Thymus (tissue), 11 donors: Measurements from ENCODE around the gene SYNE1. TPM values are rescaled to one million over a fixed set of nuclear protein-coding genes. Genes with fewer than 3 reads are reported as not detected.

Source experiments
- DNase-seq, 9 donors: peaks; one replicate each; pipeline ENCODE4 v3.0.0-alpha.2; 2013; ENCODE audit warnings: low spot score in 9 of 9, low read depth in 6 of 9, missing footprints in 1 of 9
- H3K27ac ChIP-seq, 2 donors: one replicate each; pipeline ENCODE4 v1.5.1; 2013; ENCODE audit warnings: control low read depth in 1 of 2, low read depth in 1 of 2, low read length in 1 of 2, mild to moderate bottlenecking in 1 of 2, moderate library complexity in 1 of 2
- H3K27me3 ChIP-seq, 2 donors: one replicate each; pipeline ENCODE4 v1.5.1; 2013; ENCODE audit warnings: low read length in 1 of 2; ENCODE audit not compliant: control insufficient read depth in 2 of 2, insufficient read depth in 1 of 2
- H3K36me3 ChIP-seq, 2 donors: one replicate each; pipeline ENCODE4 v1.5.1; 2013; ENCODE audit warnings: low read length in 1 of 2, mild to moderate bottlenecking in 1 of 2, moderate library complexity in 1 of 2; ENCODE audit not compliant: control insufficient read depth in 2 of 2, insufficient read depth in 2 of 2
- H3K4me1 ChIP-seq, 2 donors: one replicate each; pipeline ENCODE4 v1.5.1; 2013; ENCODE audit warnings: low read length in 2 of 2; ENCODE audit not compliant: control insufficient read depth in 2 of 2, insufficient read depth in 2 of 2
- H3K4me3 ChIP-seq, 2 donors: one replicate each; pipeline ENCODE4 v1.5.1; 2013; ENCODE audit warnings: low read length in 2 of 2, control low read depth in 1 of 2, mild to moderate bottlenecking in 1 of 2
- H3K9me3 ChIP-seq, 2 donors: one replicate each; pipeline ENCODE4 v1.5.1; 2013; ENCODE audit warnings: low read length in 1 of 2, mild to moderate bottlenecking in 1 of 2; ENCODE audit not compliant: control insufficient read depth in 2 of 2, insufficient read depth in 1 of 2
- WGBS: extraction: QIAGEN DNeasy Blood & Tissue Kit; methylation state at CpG from one replicate; pipeline ENCODE4 v1.1.7; 2013; 5-methylcytosine and 5-hydroxymethylcytosine counted together
- polyA plus RNA-seq: library from polyadenylated mRNA; stranded (reverse); fragments of 200-250 nt; gene quantifications from one replicate; pipeline ENCODE4 v1.2.3, GENCODE V29; 2013
- total RNA-seq: library from RNA; stranded (reverse); fragments of 120-200 nt; gene quantifications from one replicate; pipeline ENCODE4 v1.2.4, GENCODE V29; 2013
- donor health status: healthy.

The SYNE1 gene
- total and polyA plus RNA-seq, 2 donors: 49.6 to 55.1 TPM

DNA sequence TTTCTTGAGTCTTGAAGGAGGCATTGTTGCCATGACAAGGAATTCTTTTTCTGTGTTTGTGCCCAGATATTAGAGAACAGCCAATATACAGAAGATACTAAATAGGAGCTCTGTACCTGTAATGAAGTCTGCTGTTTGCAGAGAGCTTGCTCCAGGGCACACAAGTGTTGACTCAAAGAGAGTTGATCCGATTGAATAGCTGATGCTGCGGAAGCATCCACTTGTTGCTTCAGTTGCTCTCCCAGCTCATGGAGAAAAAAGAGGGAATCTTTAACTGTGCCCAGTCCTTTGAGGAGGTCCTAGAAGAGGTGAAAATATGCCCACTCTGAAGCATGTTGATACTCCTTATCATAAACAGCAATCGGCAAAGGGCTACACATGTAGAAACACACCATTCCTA is 418.3 kb downstream of the SYNE1 start:
- H3K27me3 ChIP-seq: no peaks in the 10 kb centered on the region
- peaks cover 9 to 15% of the 10 kb centered on the region in 2 donors for H3K9me3 ChIP-seq
- H3K36me3 ChIP-seq: peaks cover 43 to 78% of the 10 kb centered on the region in 2 donors
- WGBS: 100% methylated on average over 3 of the region's 3 CpGs
- peaks cover 3 to 4% of the 10 kb centered on the region in 2 donors for H3K4me1 ChIP-seq
- H3K27ac ChIP-seq: no peak overlapping the region
- no peak overlapping the region for H3K4me3 ChIP-seq
- DNase-seq: no peak

DNA sequence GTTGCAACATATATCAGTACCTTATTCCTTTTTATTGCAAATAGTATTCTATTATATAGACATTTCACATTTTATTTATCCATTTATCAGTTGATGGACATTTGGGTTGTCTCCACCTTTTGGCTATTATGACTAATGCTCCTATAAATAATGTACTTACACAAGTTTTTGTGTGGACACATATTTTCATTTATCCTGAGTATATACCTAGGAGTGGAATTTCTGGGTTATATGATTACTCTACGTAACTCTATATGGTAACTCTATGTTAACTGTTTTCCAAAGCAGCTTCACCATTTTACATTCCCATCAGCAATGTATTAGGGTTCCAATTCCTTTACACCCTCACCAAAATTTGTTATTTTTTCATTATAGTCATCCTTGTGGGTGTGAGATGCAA is 424.7 kb downstream of the SYNE1 start:
- no peak overlapping the region for H3K4me3 ChIP-seq
- H3K27me3 ChIP-seq: no peaks in the 10 kb centered on the region
- 99% methylated on average over 1 of the region's 1 CpG for WGBS
- no peak for DNase-seq
- H3K9me3 ChIP-seq: no peaks in the 10 kb centered on the region
- no peaks in the 10 kb centered on the region for H3K4me1 ChIP-seq
- H3K36me3 ChIP-seq: peaks cover 20 to 60% of the 10 kb centered on the region in 2 donors
- no peak overlapping the region for H3K27ac ChIP-seq

DNA sequence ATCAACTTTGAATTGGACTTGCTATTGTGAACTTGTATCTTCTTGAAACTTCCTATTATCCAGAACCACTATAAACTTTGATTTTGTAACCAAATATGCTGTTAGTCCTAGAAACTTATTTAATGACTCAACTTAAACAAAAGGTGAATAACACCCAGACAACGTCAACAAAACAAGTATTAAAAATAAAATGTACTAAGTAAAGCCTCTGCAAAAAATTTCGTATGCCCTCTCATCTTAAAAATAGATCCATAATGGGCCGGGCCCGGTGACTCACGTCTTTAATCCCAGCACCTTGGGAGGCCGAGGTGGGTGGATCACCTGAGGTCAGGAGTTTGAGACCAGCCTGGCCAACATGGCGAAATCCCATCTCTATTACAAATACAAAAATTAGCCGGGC is 428.0 kb downstream of the SYNE1 start:
- H3K4me1 ChIP-seq: no peaks in the 10 kb centered on the region
- peaks cover 26 to 65% of the 10 kb centered on the region in 2 donors for H3K36me3 ChIP-seq
- no peak overlapping the region for H3K27ac ChIP-seq
- no peak overlapping the region for H3K4me3 ChIP-seq
- WGBS: 99% methylated on average over 8 of the region's 8 CpGs
- H3K27me3 ChIP-seq: no peaks in the 10 kb centered on the region
- DNase-seq: no peak
- no peaks in the 10 kb centered on the region for H3K9me3 ChIP-seq

DNA sequence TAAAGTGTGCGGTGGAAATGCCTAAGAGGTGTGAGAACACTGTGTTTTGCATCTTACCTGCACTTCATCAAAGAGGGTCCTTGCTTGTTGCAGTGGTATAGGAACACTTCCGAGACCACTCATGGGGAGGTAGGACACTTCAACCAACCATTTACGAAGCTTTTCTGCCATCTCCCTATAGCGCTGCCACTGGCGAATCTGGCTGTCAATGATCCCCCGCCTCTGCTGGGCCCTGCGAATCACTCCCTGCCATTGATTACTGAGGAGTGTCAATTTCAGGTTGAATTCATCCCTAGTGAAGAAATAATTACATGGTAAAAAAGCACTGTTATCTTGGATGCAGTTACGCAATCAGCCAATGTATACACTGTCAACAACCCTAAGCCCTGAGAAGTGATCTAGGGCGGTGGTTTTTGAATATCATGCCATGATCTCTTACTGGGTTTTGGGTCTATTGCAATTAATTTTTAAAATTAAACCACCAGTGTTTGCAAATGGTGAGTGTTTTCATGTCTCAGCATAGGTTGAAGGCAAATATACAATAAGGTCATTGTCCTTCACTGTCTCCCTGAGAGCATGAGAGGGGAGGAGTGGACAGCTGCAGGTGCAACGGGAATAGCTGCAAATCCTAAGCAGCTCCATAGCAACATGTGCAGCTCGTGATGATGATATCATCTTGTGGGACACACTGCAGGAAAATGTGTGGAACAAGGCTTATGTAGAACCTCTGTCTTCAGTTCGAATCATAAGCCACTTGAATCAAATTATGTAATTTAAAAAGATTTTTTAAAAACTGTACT is 429.0 kb downstream of the SYNE1 start:
- 98% methylated on average over 12 of the region's 12 CpGs for WGBS
- H3K4me3 ChIP-seq: no peak overlapping the region
- H3K27ac ChIP-seq: no peak overlapping the region
- no peak for DNase-seq
- no peaks in the 10 kb centered on the region for H3K27me3 ChIP-seq
- no peaks in the 10 kb centered on the region for H3K9me3 ChIP-seq
- H3K4me1 ChIP-seq: no peaks in the 10 kb centered on the region
- peaks cover 23 to 66% of the 10 kb centered on the region in 2 donors for H3K36me3 ChIP-seq

DNA sequence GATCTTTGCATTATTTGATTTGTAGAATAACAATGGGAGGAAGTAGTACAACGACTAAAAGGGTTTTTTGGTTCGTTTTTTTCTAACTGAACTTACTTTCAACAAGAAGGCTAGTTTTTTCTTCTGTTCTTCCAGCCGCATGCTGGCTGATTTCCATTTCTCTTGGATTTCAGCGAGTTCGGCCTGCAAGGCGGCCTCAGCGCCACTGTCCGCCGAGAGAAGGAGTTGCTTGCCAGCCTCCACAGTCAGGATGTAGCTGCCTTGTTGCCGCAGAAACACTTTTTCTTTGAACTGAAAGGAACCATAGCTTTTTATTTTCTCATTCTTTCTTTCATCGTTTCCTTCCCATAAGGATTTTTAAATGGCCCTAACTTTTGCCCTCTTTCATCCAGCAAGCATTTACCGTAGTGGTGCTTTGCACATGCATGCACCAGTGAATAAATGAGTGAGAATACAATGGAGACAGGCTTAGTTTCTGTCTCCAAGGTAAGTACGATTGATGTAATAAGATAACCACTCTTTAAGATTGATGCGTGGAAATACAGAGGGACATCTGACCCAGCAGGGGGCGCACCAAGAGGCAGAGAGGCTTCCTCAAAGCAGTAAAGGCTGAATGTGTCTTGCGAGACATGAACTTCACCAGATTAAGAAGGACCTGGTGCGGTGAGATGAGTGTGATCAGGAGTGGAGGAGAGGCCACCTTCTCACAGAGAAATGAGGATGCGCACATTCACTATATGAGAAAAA is 430.9 kb downstream of the SYNE1 start:
- no peaks in the 10 kb centered on the region for H3K9me3 ChIP-seq
- WGBS: 96% methylated on average over 18 of the region's 18 CpGs
- no peak overlapping the region for H3K27ac ChIP-seq
- H3K36me3 ChIP-seq: peaks cover 24 to 71% of the 10 kb centered on the region in 2 donors
- no peaks in the 10 kb centered on the region for H3K4me1 ChIP-seq
- no peak overlapping the region for H3K4me3 ChIP-seq
- DNase-seq: peak in 3 of 9 donors; percentile 9 to 35 (median 24)
- no peaks in the 10 kb centered on the region for H3K27me3 ChIP-seq

DNA sequence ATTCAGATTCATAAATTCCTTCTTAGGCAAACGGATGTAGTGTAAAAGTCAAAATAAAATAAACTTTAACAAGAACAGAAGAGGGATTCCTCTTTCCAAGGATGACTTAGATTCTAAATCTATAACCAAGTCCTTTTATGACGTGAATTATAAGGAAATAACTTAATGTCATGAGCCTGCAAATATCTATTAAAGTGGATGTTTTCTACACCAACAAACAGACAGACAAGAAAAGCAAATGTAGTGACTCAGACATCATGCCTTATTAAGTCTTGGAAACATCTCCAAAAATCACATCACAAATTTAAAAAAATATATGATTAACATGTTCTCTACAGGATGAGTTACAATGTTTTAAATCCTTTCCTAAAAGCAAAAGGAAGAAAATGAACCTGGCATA is 432.6 kb downstream of the SYNE1 start:
- no peak overlapping the region for H3K4me3 ChIP-seq
- DNase-seq: no peak
- no peaks in the 10 kb centered on the region for H3K4me1 ChIP-seq
- no peak overlapping the region for H3K27ac ChIP-seq
- 93% methylated on average over 2 of the region's 2 CpGs for WGBS
- no peaks in the 10 kb centered on the region for H3K9me3 ChIP-seq
- H3K36me3 ChIP-seq: peaks cover 26 to 73% of the 10 kb centered on the region in 2 donors
- H3K27me3 ChIP-seq: no peaks in the 10 kb centered on the region

DNA sequence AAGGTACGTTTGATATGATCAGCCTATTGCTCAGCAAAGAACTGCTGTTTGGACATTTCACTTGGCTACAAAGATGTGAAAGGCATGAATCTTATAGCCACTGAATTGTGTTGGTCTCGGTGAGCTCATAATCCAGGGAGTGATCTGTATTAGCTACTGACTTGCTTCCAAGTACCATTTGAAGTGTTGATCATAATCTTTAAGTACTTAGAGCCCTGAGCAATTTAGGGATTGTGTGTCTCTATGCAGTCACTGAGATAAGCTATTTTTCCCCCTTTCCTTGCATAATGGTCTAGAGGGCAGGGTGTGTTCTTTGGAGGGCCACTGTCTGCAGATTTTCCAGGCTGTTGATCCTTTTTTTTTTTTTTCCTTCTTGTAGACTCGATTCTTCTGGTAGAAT is 436.0 kb downstream of the SYNE1 start:
- DNase-seq: no peak
- no peaks in the 10 kb centered on the region for H3K4me1 ChIP-seq
- peaks cover 24 to 70% of the 10 kb centered on the region in 2 donors for H3K36me3 ChIP-seq
- WGBS: 81% methylated on average over 3 of the region's 3 CpGs
- H3K27ac ChIP-seq: no peak overlapping the region
- H3K9me3 ChIP-seq: peaks cover 1 to 2% of the 10 kb centered on the region in 2 donors
- H3K27me3 ChIP-seq: no peaks in the 10 kb centered on the region
- no peak overlapping the region for H3K4me3 ChIP-seq

DNA sequence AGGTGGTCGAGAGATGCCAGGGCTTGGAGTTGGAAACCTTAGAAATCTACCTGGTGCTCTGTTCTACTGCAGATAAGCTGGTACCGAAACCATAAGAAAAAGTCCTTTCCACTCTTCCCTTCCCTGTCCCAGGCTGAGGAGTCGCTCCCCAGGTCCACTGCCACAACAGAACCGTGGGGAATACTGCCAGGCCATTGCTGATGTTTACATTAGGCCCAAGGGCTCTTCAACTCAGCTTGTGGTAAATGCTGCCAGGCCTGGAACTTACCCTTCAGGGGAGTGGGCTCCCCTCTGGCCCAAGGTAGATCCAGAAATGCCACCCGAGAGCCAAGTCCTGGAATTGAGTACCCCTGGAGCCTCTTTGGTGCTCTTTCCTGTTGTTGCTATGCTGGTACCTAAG is 441.3 kb downstream of the SYNE1 start:
- Histone ChIP-seq H3K4me1 (no peaks in the 10 kb centered on the region), H3K27me3 (no peaks in the 10 kb centered on the region), H3K9me3 (peaks cover 1 to 8% of the 10 kb centered on the region in 2 donors), H3K27ac (no peak overlapping the region), H3K36me3 (peaks cover 23 to 39% of the 10 kb centered on the region in 2 donors), H3K4me3 (no peak overlapping the region)
- DNase-seq: no peak
- whole genome bisulfite sequencing: 86% methylated on average over 5 of the region's 5 CpGs

DNA sequence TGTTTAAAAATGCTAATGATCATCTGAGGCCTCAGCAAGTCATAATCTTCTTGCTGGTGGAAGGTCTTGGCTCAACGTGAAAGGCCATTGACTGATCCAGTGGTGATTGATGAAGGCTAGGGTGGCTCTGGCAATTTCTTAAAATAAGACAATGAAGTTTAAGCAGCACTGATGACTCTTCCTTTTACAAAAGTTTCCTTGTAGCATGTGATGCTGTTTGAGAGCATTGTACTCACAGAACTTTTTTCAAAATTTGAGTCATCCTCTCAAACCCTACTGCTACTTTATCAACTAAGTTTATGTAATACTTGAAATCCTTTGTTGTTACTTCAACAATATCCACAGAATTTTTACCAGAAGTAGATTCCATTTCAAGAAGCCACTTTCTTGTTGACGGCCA is 447.4 kb downstream of the SYNE1 start:
- Histone ChIP-seq H3K27me3 (no peaks in the 10 kb centered on the region), H3K36me3 (peaks cover 0 to 12% of the 10 kb centered on the region in 2 donors), H3K27ac (no peak overlapping the region), H3K9me3 (no peaks in the 10 kb centered on the region), H3K4me1 (peaks cover 2 to 3% of the 10 kb centered on the region in 2 donors), H3K4me3 (no peak overlapping the region)
- no peak for DNase-seq
- WGBS: 95% methylated on average over 2 of the region's 2 CpGs
